Upper lobe of left lung (tissue), 4 donors: ENCODE data around the gene TDRKH.

Experiments used
- CTCF ChIP-seq, 6 experiments: fragments of 450-650 bp in 4 of 6; fragments of 200-600 bp in 2 of 6; sonication (generic) in 2 of 6; IDR thresholded peaks; one replicate each; pipeline ENCODE4 v1.5.1; 2016 to 2019; ENCODE audit warnings: antibody characterized with exemption in 6 of 6
- EP300 ChIP-seq, 4 donors: sonication (generic); formaldehyde crosslinking; IDR thresholded peaks; one replicate each; pipeline ENCODE4 v1.5.1; 2017; ENCODE audit warnings: antibody characterized with exemption in 4 of 4, control low read depth in 2 of 4

- TF ChIP-seq CTCF (IDR thresholded peaks at IDR 0.05), result no peak
- TF ChIP-seq EP300 (IDR thresholded peaks at IDR 0.05), result no peak
These were observed 52.8 kb downstream of the TDRKH start for GRCh38 chr1:151737479-151737878.
